ENCODE data around the gene INPPL1. TPM values are rescaled to one million over a fixed set of nuclear protein-coding genes. Genes with fewer than 3 reads are reported as not detected.
"Not testable (repeated sequence)": the region's sequence is repeated elsewhere in the genome, so short reads cannot be mapped to it uniquely, and the experiment has no call there.

INPPL1 gene
- polyA plus RNA-seq, 1 donor (not counting 4 experiments of a cell fraction or from before 2014, with no cell fraction given): 44.0 TPM

GRCh38 chr11:72265951-72266350 lies 41.4 kb downstream of the INPPL1 start:
- dilution Hi-C loops (cut with MboI; ENCODE audit: extremely low pct_ligation_motif_present, low sequenced_read_pairs): no loop called here
- Histone ChIP-seq H3K9me1 (ENCODE audit: control insufficient read depth, extremely low read depth, insufficient read depth, low read length) (no peaks in the 10 kb centered on the region), H2AFZ (ENCODE audit: control insufficient read depth, low read length) (no peak overlapping the region), H3K27ac (ENCODE audit: control insufficient read depth, insufficient read depth, low read length) (no peak overlapping the region), H3K36me3 (ENCODE audit: control insufficient read depth in 2 of 2, extremely low read depth in 1 of 2, insufficient read depth in 2 of 2, low read length in 2 of 2) (no peaks in the 10 kb centered on the region), H4K20me1 (ENCODE audit: control insufficient read depth, extremely low read depth, insufficient read depth, low read length) (no peaks in the 10 kb centered on the region), H3K27me3 (ENCODE audit: control insufficient read depth, extremely low read depth, insufficient read depth, low read length) (no peaks in the 10 kb centered on the region), H3K4me3 (ENCODE audit: control insufficient read depth in 2 of 3, extremely low read depth in 1 of 3, insufficient read depth in 2 of 3, low read depth in 1 of 3, low read length in 3 of 3) (no peak overlapping the region), H3K9ac (ENCODE audit: control insufficient read depth, extremely low read depth, insufficient read depth, low read length) (no peak overlapping the region), H3K79me2 (ENCODE audit: control insufficient read depth, insufficient read depth, low read length) (no peaks in the 10 kb centered on the region), H3K4me2 (ENCODE audit: control insufficient read depth, extremely low read depth, insufficient read depth, low read depth, low read length) (no peak overlapping the region), H3K4me1 (ENCODE audit: control insufficient read depth, extremely low read depth, insufficient read depth, low read length) (no peaks in the 10 kb centered on the region), H3K9me3 (ENCODE audit: control insufficient read depth, low read depth, low read length) (no peaks in the 10 kb centered on the region)
- TF ChIP-seq CTCF (optimal IDR thresholded peaks at IDR 0.05 in 1 of 3, IDR thresholded peaks at IDR 0.05 in 1 of 3, conservative IDR thresholded peaks at IDR 0.05 in 1 of 3; ENCODE audit: extremely low read depth in 1 of 3, insufficient read depth in 2 of 3, low read length in 3 of 3) (no peak), EZH2 (IDR thresholded peaks at IDR 0.05; ENCODE audit: low read length) (no peak)
- DNase-seq (ENCODE audit: low read depth, low spot score) (no peak), FAIRE-seq (no peak)

GRCh38 chr11:72266960-72267359 lies 42.4 kb downstream of the INPPL1 start:
- FAIRE-seq; DNase-seq (ENCODE audit: low read depth, low spot score); H4K20me1 ChIP-seq (ENCODE audit: control insufficient read depth, extremely low read depth, insufficient read depth, low read length); H3K27me3 ChIP-seq (ENCODE audit: control insufficient read depth, extremely low read depth, insufficient read depth, low read length); H3K4me3 ChIP-seq (ENCODE audit: control insufficient read depth in 2 of 3, extremely low read depth in 1 of 3, insufficient read depth in 2 of 3, low read depth in 1 of 3, low read length in 3 of 3); H3K9me3 ChIP-seq (ENCODE audit: control insufficient read depth, low read depth, low read length); H3K9ac ChIP-seq (ENCODE audit: control insufficient read depth, extremely low read depth, insufficient read depth, low read length); H3K4me2 ChIP-seq (ENCODE audit: control insufficient read depth, extremely low read depth, insufficient read depth, low read depth, low read length); H3K27ac ChIP-seq (ENCODE audit: control insufficient read depth, insufficient read depth, low read length); H3K9me1 ChIP-seq (ENCODE audit: control insufficient read depth, extremely low read depth, insufficient read depth, low read length); H3K79me2 ChIP-seq (ENCODE audit: control insufficient read depth, insufficient read depth, low read length); H2AFZ ChIP-seq (ENCODE audit: control insufficient read depth, low read length); H3K36me3 ChIP-seq (ENCODE audit: control insufficient read depth in 2 of 2, extremely low read depth in 1 of 2, insufficient read depth in 2 of 2, low read length in 2 of 2); H3K4me1 ChIP-seq (ENCODE audit: control insufficient read depth, extremely low read depth, insufficient read depth, low read length); dilution Hi-C loops (cut with MboI; ENCODE audit: extremely low pct_ligation_motif_present, low sequenced_read_pairs): not testable (repeated sequence)

- no peaks in the 10 kb centered on the region for H3K27me3 ChIP-seq (ENCODE audit: control insufficient read depth, extremely low read depth, insufficient read depth, low read length)
- no peaks in the 10 kb centered on the region for H3K4me1 ChIP-seq (ENCODE audit: control insufficient read depth, extremely low read depth, insufficient read depth, low read length)
- no peak overlapping the region for H3K9ac ChIP-seq (ENCODE audit: control insufficient read depth, extremely low read depth, insufficient read depth, low read length)
- no peaks in the 10 kb centered on the region for H3K9me3 ChIP-seq (ENCODE audit: control insufficient read depth, low read depth, low read length)
- H3K4me2 ChIP-seq (ENCODE audit: control insufficient read depth, extremely low read depth, insufficient read depth, low read depth, low read length): no peak overlapping the region
- FAIRE-seq (no peak), DNase-seq (ENCODE audit: low read depth, low spot score) (no peak)
- no peaks in the 10 kb centered on the region for H3K36me3 ChIP-seq (ENCODE audit: control insufficient read depth in 2 of 2, extremely low read depth in 1 of 2, insufficient read depth in 2 of 2, low read length in 2 of 2)
- H4K20me1 ChIP-seq (ENCODE audit: control insufficient read depth, extremely low read depth, insufficient read depth, low read length): no peaks in the 10 kb centered on the region
- TF ChIP-seq CTCF (optimal IDR thresholded peaks at IDR 0.05 in 1 of 3, IDR thresholded peaks at IDR 0.05 in 1 of 3, conservative IDR thresholded peaks at IDR 0.05 in 1 of 3; ENCODE audit: extremely low read depth in 1 of 3, insufficient read depth in 2 of 3, low read length in 3 of 3) (no peak), EZH2 (IDR thresholded peaks at IDR 0.05; ENCODE audit: low read length) (no peak)
- no peaks in the 10 kb centered on the region for H3K9me1 ChIP-seq (ENCODE audit: control insufficient read depth, extremely low read depth, insufficient read depth, low read length)
- H3K4me3 ChIP-seq (ENCODE audit: control insufficient read depth in 2 of 3, extremely low read depth in 1 of 3, insufficient read depth in 2 of 3, low read depth in 1 of 3, low read length in 3 of 3): no peak overlapping the region
- H3K79me2 ChIP-seq (ENCODE audit: control insufficient read depth, insufficient read depth, low read length): no peaks in the 10 kb centered on the region
- H2AFZ ChIP-seq (ENCODE audit: control insufficient read depth, low read length): no peak overlapping the region
- dilution Hi-C loops (cut with MboI; ENCODE audit: extremely low pct_ligation_motif_present, low sequenced_read_pairs): no loop called here
- H3K27ac ChIP-seq (ENCODE audit: control insufficient read depth, insufficient read depth, low read length): no peak overlapping the region
Observed at GRCh38 chr11:72267956-72268617, 43.5 kb downstream of the INPPL1 start.
